Activated CD4-positive, CD25-positive, alpha-beta regulatory T cell treated with anti-CD3 and anti-CD28 coated beads, Interleukin-2, amount 50 U/mL, for 16 hours (primary cell): Measurements from ENCODE around the gene CSRNP3.
"Not testable (repeated sequence)": the region's sequence is repeated elsewhere in the genome, so short reads cannot be mapped to it uniquely, and the experiment has no call there.

Experiments used
- DNase-seq: peaks from one replicate; pipeline ENCODE4 v3.0.0-alpha.2; 2020; ENCODE audit warnings: low read depth, low spot score

The CSRNP3 gene

DNA sequence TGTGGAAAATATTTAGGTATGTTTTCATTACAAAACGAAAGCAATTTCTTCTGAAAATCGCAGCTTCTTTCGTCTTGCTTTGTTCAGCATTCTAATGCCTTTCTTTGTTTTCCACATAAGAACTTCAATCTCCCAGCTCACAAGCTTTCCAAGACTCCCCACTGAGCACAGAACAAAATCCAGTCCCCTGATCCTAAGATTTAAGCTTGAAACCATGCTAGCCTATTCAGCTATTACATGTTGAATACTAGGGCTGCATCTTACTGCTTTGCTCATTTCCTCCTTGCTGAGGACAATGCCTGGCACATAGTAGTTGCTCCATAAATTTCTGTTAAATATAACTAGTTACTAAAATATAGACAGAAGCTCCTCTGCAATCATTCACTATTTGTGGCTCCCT, 163.9 kb downstream of the CSRNP3 start:
- DNase-seq, result no peak

DNA sequence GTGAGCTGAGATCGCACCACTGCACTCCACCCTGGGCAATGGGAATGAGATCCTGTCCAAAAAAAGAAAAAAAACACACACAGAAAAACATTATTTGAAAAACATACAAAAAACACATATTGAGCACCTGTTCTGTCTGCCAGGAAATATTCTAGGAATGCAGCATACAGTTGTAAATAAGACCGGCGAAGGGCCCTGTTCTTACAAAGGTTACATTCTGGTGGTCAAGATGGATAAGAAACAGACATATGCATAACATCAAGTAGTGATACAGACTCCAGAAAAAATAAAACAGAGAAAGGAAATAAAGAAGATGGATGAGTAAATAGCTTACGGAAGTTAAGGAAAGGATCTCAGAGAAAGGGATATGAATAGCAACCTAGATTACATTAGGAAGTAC, 164.8 kb downstream of the CSRNP3 start:
- no peak for DNase-seq

DNA sequence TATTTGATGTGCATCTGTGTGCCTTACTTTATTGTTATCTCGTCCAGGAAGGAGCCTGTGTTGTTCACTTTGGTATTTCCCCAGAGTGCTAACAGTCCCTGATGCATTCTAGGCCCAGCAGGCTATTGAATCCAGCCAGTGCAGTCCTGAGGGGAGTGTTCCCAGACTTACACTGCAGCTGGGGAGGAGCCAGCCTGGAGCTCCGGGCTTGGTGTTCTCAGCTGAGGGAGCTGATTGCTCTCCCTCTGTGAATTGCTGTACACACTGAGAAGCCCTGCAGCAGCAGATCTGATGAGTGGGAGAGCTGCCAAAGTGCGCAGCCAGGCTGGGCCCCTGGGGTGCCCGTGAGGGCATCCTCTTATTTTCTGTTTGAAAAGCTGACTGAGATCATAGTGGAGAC, 165.4 kb downstream of the CSRNP3 start:
- DNase-seq, result no peak

DNA sequence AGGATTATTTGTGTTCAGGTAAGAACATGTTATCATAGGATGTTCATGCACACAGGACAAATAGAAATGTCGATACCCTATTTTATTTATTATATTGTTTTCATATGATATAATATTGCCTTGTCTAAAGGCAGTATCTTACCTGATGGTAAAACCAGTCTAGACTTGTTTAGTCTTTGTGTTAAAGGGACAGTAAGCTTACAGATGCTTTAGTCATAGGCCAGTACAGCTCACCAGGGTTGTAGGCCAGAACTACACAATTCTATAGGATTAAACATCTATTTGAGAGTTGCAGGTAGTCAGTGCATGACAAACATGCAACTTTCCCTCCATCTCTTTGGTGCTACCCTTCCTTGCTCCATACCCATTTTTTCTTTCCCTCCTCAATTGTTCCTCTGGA, 166.0 kb downstream of the CSRNP3 start:
- no peak for DNase-seq

DNA sequence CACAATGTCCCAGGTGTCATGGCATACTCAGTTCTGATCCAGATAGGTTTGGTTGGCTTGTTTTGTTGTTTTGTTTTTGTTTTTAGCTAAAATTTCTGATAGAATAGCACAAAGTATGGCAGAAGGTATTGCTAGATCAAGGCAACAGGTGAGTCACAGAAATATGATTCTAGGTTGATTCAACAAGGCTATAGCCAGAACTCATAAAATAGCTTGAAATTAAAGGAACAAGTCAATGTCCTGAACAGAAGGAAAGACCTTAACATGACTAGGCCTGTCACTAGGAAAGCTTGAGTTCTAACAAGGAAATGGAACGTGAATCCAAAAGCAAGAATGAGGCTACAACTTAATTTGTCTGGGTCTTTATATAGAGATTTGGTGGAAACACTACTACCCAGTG, 167.5 kb downstream of the CSRNP3 start:
- DNase-seq, result no peak

DNA sequence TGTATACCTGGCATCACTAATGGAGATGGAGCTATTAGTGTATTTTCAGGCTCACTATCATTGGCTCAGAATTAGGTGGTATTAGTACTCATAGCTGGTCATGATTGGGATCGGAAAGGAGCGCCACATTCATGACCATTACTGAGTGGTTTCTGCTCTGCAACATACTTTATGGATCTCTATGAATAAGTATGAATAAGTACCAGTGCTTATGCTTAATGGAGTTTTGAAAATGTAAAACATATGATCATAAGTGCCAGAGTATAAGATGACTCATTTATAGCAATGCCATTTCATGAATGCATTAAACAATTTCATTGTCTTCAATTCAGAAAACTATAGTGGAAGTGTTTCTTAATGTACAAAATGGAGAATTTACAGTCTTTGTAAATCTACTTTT, 167.9 kb downstream of the CSRNP3 start:
- no peak for DNase-seq

DNA sequence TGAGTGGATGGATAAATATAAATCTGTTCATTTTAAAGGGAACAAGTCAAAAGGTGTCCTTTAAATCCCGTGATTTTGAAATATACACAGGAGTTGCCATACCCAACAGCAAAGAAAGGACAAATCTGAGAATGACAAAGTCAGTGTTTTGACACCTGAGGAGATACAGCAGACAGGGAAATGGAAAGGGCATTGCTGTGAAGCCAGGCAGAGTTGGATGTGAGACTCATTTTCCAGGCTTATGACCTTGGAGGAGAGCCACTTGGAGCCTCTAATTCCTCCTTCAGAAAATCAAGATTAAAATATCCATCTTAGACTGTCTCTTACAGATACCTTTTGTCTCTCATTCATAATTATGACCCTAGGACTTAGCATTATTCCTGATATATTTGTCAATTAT, 170.0 kb downstream of the CSRNP3 start:
- DNase-seq, result no peak

DNA sequence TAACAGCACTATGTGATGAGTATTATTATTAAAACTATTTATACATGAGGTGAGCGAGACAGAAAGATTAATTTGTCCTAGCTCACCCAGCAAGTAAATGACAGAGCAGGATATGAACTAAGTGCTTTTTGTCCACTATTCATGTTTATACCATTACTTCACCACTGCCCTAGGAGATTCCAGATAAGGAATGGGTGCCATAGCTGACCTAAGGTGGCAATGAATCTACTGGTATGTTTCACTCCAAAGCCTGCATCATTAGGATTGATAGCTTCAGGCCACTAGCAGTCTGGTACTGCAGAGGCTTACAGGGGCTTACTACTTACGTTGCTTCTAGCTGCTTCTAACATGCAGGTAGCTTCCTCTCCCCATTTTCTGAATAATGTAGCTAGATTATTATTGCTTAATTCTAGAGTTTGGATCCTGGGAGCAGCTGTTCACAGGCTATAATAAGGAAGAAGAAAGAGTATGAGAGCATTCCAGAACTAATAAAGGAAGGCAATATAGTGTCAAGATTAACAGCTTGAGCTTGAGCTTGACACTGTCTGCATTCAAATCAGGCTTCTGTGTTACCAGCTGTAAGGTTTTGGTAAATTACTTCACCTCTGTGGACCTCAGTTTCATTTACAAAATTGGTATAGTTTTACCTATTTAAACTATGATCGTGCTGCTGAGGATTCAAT, 170.9 kb downstream of the CSRNP3 start:
- DNase-seq, result no peak

DNA sequence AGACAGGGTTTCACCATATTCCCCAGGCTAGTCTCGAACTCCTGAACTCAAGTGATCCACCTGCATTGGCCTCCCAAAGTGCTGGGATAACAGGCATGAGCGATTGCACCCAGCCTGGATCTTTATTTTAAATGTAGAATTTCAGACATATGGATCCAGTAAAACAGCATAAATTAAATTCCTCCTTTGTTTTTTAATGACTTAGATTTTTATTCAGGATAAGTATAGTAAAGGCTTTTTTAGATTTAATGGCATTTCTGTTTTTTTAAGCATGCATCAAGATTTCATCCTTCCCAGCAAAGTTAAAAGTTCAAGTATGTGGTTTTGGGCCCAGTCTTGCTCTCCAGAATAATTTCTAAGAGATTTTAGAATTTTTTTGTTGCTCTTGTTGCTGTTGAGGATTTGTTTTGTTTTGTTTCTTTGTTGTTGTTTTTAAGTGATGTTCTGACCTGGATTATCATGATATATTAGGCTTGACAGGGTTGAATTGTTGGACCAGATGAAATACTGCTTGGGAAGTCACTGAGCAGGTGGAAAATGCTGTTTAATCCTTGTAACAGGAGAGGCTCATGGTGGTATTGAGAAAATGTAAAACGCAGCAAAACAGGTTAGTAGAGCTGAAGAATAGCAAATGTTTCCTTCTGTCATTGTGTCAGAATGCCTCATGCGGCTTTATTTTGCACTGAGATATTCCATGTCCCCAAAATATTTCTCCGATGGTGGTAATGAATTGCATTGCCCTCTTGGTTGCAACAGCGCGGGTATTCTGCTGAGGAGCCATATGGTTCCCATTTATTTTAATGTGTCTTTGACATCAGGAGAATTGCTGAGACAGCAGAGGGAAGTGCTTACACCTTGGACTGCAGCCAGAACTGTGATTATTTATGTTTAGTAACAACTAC, 176.7 kb downstream of the CSRNP3 start:
- no peak for DNase-seq

DNA sequence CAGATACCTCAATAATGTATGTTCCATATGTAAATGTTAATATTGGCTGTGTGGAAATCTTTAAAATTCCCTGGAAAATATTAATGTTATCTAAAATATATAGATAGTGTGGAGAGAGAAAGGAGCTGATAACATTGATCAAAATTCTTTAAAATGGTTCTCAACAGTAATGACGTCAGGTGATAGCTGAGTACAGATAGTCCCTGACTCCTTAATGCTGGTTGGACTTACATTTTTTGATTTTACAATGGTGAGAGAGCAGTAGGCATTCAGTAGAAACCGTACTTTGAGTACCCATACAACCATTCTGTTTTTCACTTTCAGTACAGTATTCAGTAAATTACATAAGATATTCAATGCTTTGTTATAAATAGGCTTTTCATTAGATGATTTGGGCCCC, 177.9 kb downstream of the CSRNP3 start:
- DNase-seq, result no peak

DNA sequence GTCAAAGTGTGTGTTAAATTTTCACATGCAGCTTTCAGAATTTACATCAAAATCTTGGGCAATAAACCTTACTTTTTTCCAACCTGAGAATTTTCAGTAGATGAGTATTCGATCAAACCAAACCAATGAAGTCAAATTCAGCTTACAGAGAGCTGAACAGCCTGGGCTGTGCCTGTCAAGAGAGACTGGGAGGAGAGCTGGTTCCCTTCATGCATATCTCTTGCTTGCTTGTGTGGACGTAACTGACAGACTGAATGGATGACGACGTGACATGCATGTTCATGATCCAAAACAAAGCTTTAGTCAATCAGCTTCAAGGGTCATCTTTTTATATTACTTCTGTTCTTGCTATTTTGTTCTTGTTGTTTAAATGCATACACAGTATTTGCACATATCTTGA, 179.3 kb downstream of the CSRNP3 start:
- no peak for DNase-seq

DNA sequence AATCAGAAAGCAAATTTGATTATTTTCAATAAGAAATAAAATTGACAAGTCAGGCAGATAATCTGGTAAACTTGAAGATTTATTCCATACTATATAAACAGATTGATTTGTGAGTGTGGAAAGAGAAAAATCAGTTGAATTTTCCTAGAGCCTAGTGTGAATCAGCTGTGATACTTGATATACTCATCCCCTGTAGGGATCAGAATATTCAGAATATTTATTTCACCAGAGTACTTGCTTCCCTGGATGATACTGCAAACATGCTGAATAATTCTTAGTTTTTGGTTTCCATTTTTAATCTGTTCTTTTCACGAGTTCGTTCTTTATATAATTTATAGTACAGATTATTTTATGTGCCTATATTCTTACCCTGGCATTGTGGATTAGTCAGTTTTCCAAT, 181.7 kb downstream of the CSRNP3 start:
- no peak for DNase-seq

DNA sequence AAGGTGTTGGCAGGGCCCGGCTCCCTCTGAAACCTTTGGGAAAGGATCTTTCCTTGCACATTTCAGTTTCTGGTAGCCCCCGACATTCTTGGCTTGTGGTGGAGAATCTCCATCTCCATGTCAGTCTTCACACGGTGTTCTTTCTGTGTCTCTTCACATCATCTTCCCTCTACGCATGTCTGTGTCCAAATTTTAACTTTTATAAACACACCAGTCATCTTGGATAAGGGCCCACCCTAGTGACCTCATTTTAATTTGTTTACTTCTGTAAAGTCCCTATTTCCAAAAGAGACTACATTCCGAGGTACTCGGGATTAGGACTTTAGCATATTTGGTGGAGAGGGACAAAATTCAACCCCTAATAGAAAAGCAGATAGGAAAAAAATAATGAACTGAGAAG, 186.2 kb downstream of the CSRNP3 start:
- no peak for DNase-seq

DNA sequence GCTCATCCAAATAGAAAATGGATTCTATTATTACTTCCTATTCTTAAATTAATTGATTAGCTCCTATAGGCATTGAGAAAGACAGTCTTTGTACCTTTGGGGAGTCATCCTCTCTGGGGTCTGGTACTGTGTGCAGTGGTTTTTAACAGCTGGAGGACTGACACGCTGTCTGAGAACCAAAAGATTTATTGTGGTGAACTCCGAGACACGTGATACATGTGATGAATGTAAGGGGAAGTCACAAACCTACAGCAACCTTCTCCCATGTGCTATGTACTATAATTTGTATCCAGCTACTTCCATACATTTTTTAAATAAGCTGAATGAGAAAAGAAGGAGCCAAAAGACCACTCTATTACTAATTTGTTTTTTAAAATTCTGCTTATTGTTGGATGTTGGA, 190.9 kb downstream of the CSRNP3 start:
- no peak for DNase-seq

DNA sequence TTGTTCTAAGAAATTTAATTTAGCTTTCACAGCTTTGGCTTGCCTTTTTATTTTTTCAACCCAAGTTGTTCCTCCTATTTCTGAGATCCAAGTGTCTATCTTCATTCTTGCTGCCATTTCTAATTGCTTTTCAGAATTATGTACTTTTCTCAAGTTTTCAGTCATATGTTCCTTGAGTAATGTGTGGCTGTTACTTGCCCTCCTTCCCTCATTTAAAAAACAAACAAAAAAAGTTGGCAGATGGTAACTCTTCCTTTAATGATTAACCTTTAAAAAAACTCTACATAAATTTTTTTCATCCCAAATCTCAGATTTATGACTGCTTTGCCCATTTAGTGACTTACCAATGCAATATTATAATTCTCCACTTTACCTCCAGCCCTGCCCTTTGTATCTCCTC, 193.2 kb downstream of the CSRNP3 start:
- no peak for DNase-seq

DNA sequence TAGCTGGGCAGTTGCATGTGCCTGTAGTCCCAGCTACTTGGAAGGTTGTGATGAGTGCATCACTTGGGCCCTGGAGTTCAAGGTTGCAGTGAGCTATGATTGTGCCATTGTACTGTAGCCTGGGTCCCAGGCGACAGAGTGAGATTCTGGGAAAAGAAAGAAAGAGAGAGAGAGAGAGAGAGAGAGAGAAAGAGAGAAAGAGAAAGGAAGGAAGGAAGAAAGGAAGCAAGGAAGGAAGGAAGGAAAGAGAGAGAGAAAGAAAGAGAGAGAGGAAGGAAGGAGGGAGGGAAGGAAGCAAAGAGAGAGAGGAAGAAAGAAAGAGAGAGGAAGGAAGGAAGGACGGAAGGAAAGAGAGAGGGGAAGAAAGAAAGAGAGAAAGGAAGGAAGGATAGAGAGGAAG, 196.1 kb downstream of the CSRNP3 start:
- DNase-seq, result no peak

DNA sequence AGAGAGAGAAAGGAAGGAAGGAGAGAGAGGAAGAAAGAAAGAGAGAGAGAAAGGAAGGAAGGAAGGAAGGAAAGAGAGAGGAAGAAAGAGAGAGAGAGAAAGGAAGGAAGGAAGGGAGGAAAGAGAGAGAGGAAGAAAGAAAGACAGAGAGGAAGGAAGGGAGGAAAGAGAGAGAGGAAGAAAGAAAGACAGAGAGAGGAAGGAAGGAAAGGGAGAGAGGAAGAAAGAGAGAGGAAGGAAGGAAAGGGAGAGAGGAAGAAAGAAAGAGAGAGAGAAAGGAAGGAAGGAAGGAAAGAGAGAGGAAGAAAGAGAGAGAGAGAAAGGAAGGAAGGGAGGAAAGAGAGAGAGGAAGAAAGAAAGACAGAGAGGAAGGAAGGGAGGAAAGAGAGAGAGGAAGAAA, 196.6 kb downstream of the CSRNP3 start:
- DNase-seq, result not testable (repeated sequence)

DNA sequence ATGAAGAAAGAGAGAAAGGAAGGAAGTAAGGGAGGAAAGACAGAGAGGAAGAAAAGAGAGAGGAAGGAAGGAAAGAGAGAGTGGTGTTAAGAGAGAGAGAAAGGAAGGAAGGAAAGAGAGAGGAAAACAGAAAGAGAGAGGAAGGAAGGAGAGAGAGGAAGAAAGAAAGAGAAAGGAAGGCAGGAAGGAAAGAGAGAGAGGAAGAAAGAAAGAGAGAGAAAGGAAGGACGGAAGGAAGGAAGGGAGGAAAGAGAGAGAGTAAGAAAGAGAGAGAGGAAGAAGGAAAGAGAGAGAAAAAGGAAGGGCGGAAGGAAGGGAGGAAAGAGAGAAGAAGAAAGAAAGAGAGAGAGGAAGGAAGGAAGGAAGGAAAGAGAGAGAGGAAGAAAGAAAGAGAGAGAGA, 197.1 kb downstream of the CSRNP3 start:
- DNase-seq, result no peak

DNA sequence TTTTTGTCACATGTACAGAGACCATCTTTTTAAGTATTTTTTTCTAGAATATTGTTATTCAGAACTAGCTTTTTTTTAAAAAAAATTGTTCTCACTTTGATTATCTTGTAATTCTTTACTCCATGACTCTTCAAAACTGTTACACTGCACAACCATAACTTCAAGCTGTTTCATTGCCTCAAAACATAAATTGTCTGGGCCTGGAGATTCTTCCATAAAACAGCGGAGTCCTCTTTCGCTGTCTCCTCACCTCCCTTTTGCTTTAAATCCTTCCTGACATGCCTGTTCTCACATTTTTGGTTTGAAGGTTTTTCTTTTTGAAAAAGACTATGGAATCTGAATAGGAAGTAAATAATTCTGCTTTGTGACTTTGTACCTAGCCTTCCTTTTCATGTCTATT, 197.9 kb downstream of the CSRNP3 start:
- no peak for DNase-seq

DNA sequence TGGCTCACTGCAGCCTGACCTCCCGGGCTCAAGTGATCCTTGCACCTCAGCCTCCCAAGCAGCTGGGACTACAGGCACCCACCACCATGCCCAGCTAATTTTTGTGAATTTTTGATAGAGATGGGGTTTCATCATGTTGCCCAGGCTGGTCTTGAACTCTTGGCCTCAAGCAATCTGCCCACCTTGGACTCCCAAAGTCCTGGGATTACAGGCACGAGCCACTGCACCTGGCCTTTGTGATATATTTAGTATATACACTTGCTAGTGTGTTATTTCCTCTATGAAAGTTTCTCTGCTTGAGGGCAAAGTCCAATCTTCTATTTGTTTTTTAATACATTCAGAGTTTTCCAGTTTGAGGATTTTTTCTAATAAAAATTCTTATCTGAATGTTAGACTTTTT, 205.3 kb downstream of the CSRNP3 start:
- no peak for DNase-seq

DNA sequence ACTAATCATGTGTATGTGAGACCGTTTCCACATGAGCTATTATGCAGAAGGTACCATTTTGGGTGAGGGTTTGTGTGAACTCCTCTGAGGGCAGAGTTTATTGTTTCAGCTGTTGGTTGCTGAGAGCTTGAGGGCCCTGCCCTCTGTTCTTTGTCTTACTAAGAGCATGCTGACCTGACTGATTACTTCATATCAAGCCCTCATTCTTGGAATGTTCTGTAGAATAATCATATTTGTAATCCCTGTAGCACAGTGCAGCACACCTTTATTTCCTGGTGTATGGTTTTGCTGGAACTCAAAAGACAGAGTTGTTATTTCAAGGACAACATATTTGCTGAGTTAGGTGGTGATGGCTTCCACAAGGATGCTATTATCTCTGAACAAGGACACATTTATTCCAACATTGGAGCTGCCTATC, 206.1 kb downstream of the CSRNP3 start:
- no peak for DNase-seq

DNA sequence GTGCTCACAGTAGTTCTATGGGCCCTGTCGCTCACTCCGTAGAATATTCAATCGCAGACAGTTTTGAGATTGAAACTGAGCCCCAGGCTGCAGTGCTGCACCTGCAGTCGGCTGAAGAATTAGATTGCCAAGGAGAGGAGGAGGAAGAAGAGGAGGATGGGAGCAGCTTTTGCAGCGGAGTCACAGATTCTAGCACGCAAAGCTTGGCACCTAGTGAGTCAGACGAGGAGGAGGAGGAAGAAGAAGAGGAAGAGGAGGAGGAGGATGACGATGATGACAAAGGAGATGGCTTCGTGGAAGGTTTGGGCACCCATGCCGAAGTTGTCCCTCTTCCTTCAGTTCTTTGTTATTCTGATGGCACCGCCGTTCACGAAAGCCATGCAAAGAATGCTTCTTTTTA, 209.4 kb downstream of the CSRNP3 start:
- no peak for DNase-seq

DNA sequence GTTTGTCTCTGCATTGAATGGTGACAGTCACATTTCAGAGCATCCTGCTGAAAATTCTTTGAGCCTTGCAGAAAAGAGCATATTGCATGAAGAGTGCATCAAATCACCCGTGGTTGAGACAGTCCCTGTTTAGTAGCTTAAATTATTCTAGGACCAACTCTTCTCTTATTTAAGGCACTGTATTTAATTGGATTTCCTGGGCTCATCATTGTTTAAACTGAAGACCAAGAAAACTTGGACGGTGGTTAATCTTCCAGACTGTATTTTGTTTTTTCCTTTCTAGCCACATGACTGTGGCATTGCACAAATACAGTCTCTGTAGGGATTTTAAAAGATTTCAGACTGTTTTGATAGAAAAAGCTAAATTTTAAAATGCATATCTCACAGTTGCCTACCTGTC, 210.1 kb downstream of the CSRNP3 start:
- DNase-seq, result no peak
